CD14-positive monocyte (primary cell): Measurements from ENCODE around the gene CELF1. TPM values are rescaled to one million over a fixed set of nuclear protein-coding genes. Genes with fewer than 3 reads are reported as not detected.
A peak's percentile ranks its signal among the peaks of the same experiment; 100 is the strongest.

Experiments used
- DNase-seq, 3 donors: peaks; one replicate each; pipeline ENCODE4 v3.0.0-alpha.2; 2011 to 2022
- H2AFZ ChIP-seq: 2 replicates; pipeline ENCODE4 v1.6.0; 2012; ENCODE audit warnings: mild to moderate bottlenecking, low read depth, low read length, inconsistent platforms; ENCODE audit not compliant: insufficient read depth, poor library complexity, severe bottlenecking
- H3K27ac ChIP-seq, 2 donors: 1 replicate in 1 of 2; 2 replicates in 1 of 2; pipeline ENCODE4 v1.5.1; 2012 to 2013; ENCODE audit warnings: low read length in 2 of 2, control low read depth in 1 of 2, inconsistent platforms in 1 of 2, low read depth in 1 of 2, mild to moderate bottlenecking in 1 of 2
- H3K27me3 ChIP-seq, 2 donors: one replicate each; pipeline versions ENCODE4 v1.6.0 to v1.6.1; 2011 to 2013; ENCODE audit warnings: low read length in 2 of 2; ENCODE audit not compliant: control insufficient read depth in 2 of 2, insufficient read depth in 2 of 2
- H3K36me3 ChIP-seq, 2 donors: replicated peaks in 1 of 2; 1 replicate in 1 of 2; 2 replicates in 1 of 2; pipeline versions ENCODE4 v1.5.1 to v1.6.1; 2012 to 2013; ENCODE audit warnings: low read length in 2 of 2, control low read depth in 1 of 2, inconsistent platforms in 1 of 2, mild to moderate bottlenecking in 1 of 2; ENCODE audit not compliant: insufficient read depth in 2 of 2, control insufficient read depth in 1 of 2
- H3K4me1 ChIP-seq, 2 donors: 1 replicate in 1 of 2; 2 replicates in 1 of 2; pipeline versions ENCODE4 v1.5.1 to v1.6.1; 2012 to 2013; ENCODE audit warnings: low read length in 2 of 2, control low read depth in 1 of 2, inconsistent platforms in 1 of 2, mild to moderate bottlenecking in 1 of 2, moderate library complexity in 1 of 2; ENCODE audit not compliant: insufficient read depth in 2 of 2, control insufficient read depth in 1 of 2
- H3K4me2 ChIP-seq: replicated peaks from 2 replicates; pipeline ENCODE3; 2012; ENCODE audit warnings: low read length, moderate library complexity, mild to moderate bottlenecking; ENCODE audit not compliant: poor library complexity, severe bottlenecking; ENCODE audit errors: extremely low read depth
- H3K4me3 ChIP-seq, 3 experiments: fragments of 200-600 bp in 1 of 3; sonication (generic) in 1 of 3; replicated peaks in 1 of 3; 1 replicate in 2 of 3; 2 replicates in 1 of 3; pipeline ENCODE4 v1.5.1; 2011 to 2013; ENCODE audit warnings: low read length in 3 of 3, mild to moderate bottlenecking in 3 of 3, control low read depth in 2 of 3, low read depth in 2 of 3, inconsistent platforms in 1 of 3, moderate library complexity in 1 of 3
- H3K79me2 ChIP-seq: 2 replicates; pipeline ENCODE4 v1.6.0; 2012; ENCODE audit warnings: mild to moderate bottlenecking, control low read depth, inconsistent platforms, low read length, moderate library complexity; ENCODE audit not compliant: insufficient read depth
- H3K9ac ChIP-seq: 2 replicates; pipeline ENCODE4 v1.6.0; 2017; ENCODE audit warnings: low read length, mild to moderate bottlenecking; ENCODE audit not compliant: insufficient read depth, poor library complexity, severe bottlenecking
- H3K9me3 ChIP-seq, 2 donors: replicated peaks in 1 of 2; 1 replicate in 1 of 2; 2 replicates in 1 of 2; pipeline versions ENCODE4 v1.5.1 to v1.6.1; 2012 to 2013; ENCODE audit warnings: low read length in 2 of 2, control low read depth in 1 of 2; ENCODE audit not compliant: control insufficient read depth in 1 of 2, insufficient read depth in 1 of 2
- H4K20me1 ChIP-seq: 2 replicates; pipeline ENCODE4 v1.6.0; 2012; ENCODE audit warnings: mild to moderate bottlenecking, low read length, control low read depth, moderate library complexity; ENCODE audit not compliant: insufficient read depth
- H3K27ac Mint-ChIP-seq, 7 donors: one replicate each; pipeline ENCODE4 v1.8.0; 2020; ENCODE audit warnings: mild to moderate bottlenecking in 7 of 7, mixed read lengths in 7 of 7, moderate library complexity in 6 of 7, inconsistent platforms in 2 of 7
- H3K27me3 Mint-ChIP-seq, 3 donors: one replicate each; pipeline ENCODE4 v1.8.0; 2021 to 2022; ENCODE audit warnings: low read depth in 3 of 3, mild to moderate bottlenecking in 3 of 3, mixed read lengths in 3 of 3, moderate library complexity in 3 of 3, inconsistent platforms in 1 of 3
- H3K36me3 Mint-ChIP-seq, 2 donors: one replicate each; pipeline ENCODE4 v1.8.0; 2020; ENCODE audit warnings: mixed read lengths in 2 of 2, inconsistent platforms in 1 of 2, mild to moderate bottlenecking in 1 of 2
- H3K4me1 Mint-ChIP-seq: one replicate; pipeline ENCODE4 v1.8.0; 2020; ENCODE audit warnings: mild to moderate bottlenecking, mixed read lengths
- H3K4me3 Mint-ChIP-seq, 2 donors: one replicate each; pipeline ENCODE4 v1.8.0; 2020; ENCODE audit warnings: mild to moderate bottlenecking in 2 of 2, mixed read lengths in 2 of 2, moderate library complexity in 1 of 2
- H3K9me3 Mint-ChIP-seq, 7 donors: one replicate each; pipeline ENCODE4 v1.8.0; 2020 to 2022; ENCODE audit warnings: mixed read lengths in 7 of 7, mild to moderate bottlenecking in 6 of 7, moderate library complexity in 6 of 7, inconsistent platforms in 2 of 7
- WGBS: methylation state at CpG from one replicate; pipeline ENCODE4 v1.1.5; 2013; ENCODE audit warnings: missing lambda C conversion rate; ENCODE audit not compliant: insufficient coverage; 5-methylcytosine and 5-hydroxymethylcytosine counted together
- intact Hi-C, 2 donors: fragments of 100-400 bp; cut with micrococcal nuclease; formaldehyde crosslinking; loops; one replicate each; pipeline versions ENCODE4 v1.15.0 to v1.15.1; 2023
- polyA plus RNA-seq, 3 donors: library from polyadenylated mRNA; depleted of rRNA in 1 of 3; unstranded in 2 of 3; stranded (reverse) in 1 of 3; fragments of 300-500 nt in 2 of 3; fragments of >200 nt in 1 of 3; fragmentation: Illumina TruSeq in 2 of 3; gene quantifications; 1 replicate in 2 of 3; 2 replicates in 1 of 3; pipeline ENCODE4 v1.2.3, GENCODE V29; 2012 to 2021
- TF ChIP-seq, protein P1 (sequence below): fragments of 200-600 bp; IDR thresholded peaks from one replicate; pipeline ENCODE4 v1.8.0; 2022; ENCODE audit warnings: antibody characterized with exemption, mild to moderate bottlenecking

CELF1 gene
- polyA plus RNA-seq, 3 donors = 27.2 to 117 (median 39.9) TPM

DNA sequence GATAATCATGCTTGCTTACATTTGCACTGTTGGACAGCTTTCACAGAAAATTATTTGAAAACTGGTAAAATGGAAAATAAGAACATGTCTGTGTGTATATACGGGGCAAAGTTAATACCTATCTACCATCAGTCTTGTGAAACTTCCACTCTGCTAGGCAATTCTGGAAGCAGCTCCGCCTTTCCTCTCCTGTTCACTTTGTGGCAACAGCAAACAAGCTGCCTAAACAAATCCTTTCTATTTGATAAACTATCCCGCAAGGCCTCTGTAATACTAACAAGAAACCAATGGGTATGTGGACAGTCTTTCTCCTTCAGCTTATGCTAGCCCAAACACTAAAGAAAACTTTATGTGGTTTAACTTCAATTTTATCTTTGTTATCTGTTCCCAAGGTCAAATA is 64.8 kb downstream of the CELF1 start:
- Histone ChIP-seq H3K4me2 (no peak overlapping the region), H4K20me1 (peaks cover 79% of the 10 kb centered on the region), H3K9me3 (no peaks in the 10 kb centered on the region), H3K4me1 (peaks cover 16 to 18% of the 10 kb centered on the region in 2 donors), H3K9ac (no peak overlapping the region), H2AFZ (no peak overlapping the region), H3K4me3 (no peak overlapping the region), H3K79me2 (peaks cover 65% of the 10 kb centered on the region), H3K27me3 (no peaks in the 10 kb centered on the region), H3K36me3 (peaks cover 56 to 84% of the 10 kb centered on the region in 2 donors), H3K27ac (peak overlapping the region in 1 of 2 donors; percentile 53)
- Mint-ChIP-seq H3K27ac (no peak overlapping the region), H3K36me3 (peaks cover 59 to 74% of the 10 kb centered on the region in 2 donors), H3K9me3 (no peaks in the 10 kb centered on the region), H3K27me3 (no peaks in the 10 kb centered on the region), H3K4me1 (peaks cover 14% of the 10 kb centered on the region), H3K4me3 (no peak overlapping the region)
- TF ChIP-seq, protein P1, sequence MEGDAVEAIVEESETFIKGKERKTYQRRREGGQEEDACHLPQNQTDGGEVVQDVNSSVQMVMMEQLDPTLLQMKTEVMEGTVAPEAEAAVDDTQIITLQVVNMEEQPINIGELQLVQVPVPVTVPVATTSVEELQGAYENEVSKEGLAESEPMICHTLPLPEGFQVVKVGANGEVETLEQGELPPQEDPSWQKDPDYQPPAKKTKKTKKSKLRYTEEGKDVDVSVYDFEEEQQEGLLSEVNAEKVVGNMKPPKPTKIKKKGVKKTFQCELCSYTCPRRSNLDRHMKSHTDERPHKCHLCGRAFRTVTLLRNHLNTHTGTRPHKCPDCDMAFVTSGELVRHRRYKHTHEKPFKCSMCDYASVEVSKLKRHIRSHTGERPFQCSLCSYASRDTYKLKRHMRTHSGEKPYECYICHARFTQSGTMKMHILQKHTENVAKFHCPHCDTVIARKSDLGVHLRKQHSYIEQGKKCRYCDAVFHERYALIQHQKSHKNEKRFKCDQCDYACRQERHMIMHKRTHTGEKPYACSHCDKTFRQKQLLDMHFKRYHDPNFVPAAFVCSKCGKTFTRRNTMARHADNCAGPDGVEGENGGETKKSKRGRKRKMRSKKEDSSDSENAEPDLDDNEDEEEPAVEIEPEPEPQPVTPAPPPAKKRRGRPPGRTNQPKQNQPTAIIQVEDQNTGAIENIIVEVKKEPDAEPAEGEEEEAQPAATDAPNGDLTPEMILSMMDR = no peak
- intact Hi-C loops = loop anchor here in 1 of 2 donors (5.0 kb wide), 1 partner anchor 79 kb away; the partner anchor contains the start of gene PTPMT1
- WGBS = 80% methylated on average over 1 of the region's 3 CpGs
- no peak for DNase-seq

DNA sequence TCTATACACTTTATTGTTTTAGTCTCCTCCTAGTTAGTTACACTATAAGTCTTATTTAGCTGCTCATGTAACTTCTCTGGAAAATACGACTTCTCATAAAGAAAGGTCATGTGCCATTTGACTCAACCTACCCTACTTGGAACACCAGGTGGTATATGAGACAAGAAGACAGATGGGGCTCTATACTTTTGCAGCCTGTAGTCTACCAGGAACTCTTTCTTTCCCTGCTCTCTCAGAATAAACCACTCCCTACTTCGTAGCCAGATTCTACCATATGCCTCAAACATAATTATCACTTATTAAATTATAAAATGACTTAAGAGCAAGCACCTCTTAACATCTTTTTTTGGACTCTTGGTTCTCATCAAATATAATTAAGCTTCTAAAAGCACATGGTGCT is 65.5 kb downstream of the CELF1 start:
- peaks cover 16 to 18% of the 10 kb centered on the region in 2 donors for H3K4me1 ChIP-seq
- no peak overlapping the region for H3K4me2 ChIP-seq
- DNase-seq = no peak
- peaks cover 14% of the 10 kb centered on the region for H3K4me1 Mint-ChIP-seq
- no peaks in the 10 kb centered on the region for H3K9me3 ChIP-seq
- H3K27me3 ChIP-seq = no peaks in the 10 kb centered on the region
- H4K20me1 ChIP-seq = peaks cover 79% of the 10 kb centered on the region
- H3K79me2 ChIP-seq = peaks cover 65% of the 10 kb centered on the region
- WGBS = no CpG with 5 or more reads among the region's 2 CpGs
- H3K27me3 Mint-ChIP-seq = no peaks in the 10 kb centered on the region
- H3K36me3 Mint-ChIP-seq = peaks cover 60 to 74% of the 10 kb centered on the region in 2 donors
- H3K27ac Mint-ChIP-seq = peak overlapping the region in 3 of 7 donors; percentile 7 to 12 (median 10)
- TF ChIP-seq, protein P1 = no peak
- H3K4me3 ChIP-seq = no peak overlapping the region
- no peak overlapping the region for H3K9ac ChIP-seq
- peaks cover 60 to 84% of the 10 kb centered on the region in 2 donors for H3K36me3 ChIP-seq
- intact Hi-C loops = loop anchor here in 1 of 2 donors (5.0 kb wide), 1 partner anchor 80 kb away; the partner anchor contains the start of gene PTPMT1
- no peaks in the 10 kb centered on the region for H3K9me3 Mint-ChIP-seq
- H2AFZ ChIP-seq = no peak overlapping the region
- no peak overlapping the region for H3K4me3 Mint-ChIP-seq
- peak overlapping the region in 1 of 2 donors; percentile 28 for H3K27ac ChIP-seq
